GM19351 (cell line): Measurements from ENCODE around the gene ERC2.

Experiments used
- ATAC-seq: cut with Tn5 transposase; IDR thresholded peaks from one replicate; pipeline ENCODE4 v1.9.1; 2021; ENCODE audit warnings: mild to moderate bottlenecking, moderate library complexity; ENCODE audit not compliant: unreplicated experiment

The ERC2 gene

GRCh38 chr3:55775366-55776154, 692.7 kb downstream of the ERC2 start:
- ATAC-seq: no peak

- no peak for ATAC-seq
These were observed 693.4 kb downstream of the ERC2 start for GRCh38 chr3:55774856-55775255.

- no peak for ATAC-seq
These were observed 696.8 kb downstream of the ERC2 start for GRCh38 chr3:55771503-55771902.

- no peak for ATAC-seq
These were observed 698.2 kb downstream of the ERC2 start for GRCh38 chr3:55770077-55770476.

- ATAC-seq: no peak
These were observed 701.5 kb downstream of the ERC2 start for GRCh38 chr3:55766753-55767152.

- ATAC-seq: no peak
These were observed 702.2 kb downstream of the ERC2 start for GRCh38 chr3:55765906-55766701.

GRCh38 chr3:55765398-55765797, 702.9 kb downstream of the ERC2 start:
- ATAC-seq: no peak

GRCh38 chr3:55756976-55757375, 711.3 kb downstream of the ERC2 start:
- no peak for ATAC-seq

- ATAC-seq: no peak
These were observed 712.6 kb downstream of the ERC2 start for GRCh38 chr3:55755516-55756205.

GRCh38 chr3:55752911-55753310, 715.4 kb downstream of the ERC2 start:
- ATAC-seq: no peak

- no peak for ATAC-seq
These were observed 716.5 kb downstream of the ERC2 start for GRCh38 chr3:55751730-55752129.

GRCh38 chr3:55750525-55750924, 717.7 kb downstream of the ERC2 start:
- no peak for ATAC-seq

- ATAC-seq: no peak
These were observed 719.2 kb downstream of the ERC2 start for GRCh38 chr3:55749036-55749435.

- ATAC-seq: no peak
These were observed 721.4 kb downstream of the ERC2 start for GRCh38 chr3:55746808-55747413.

GRCh38 chr3:55742832-55743136, 725.5 kb downstream of the ERC2 start:
- no peak for ATAC-seq

GRCh38 chr3:55742022-55742831, 726.0 kb downstream of the ERC2 start:
- ATAC-seq: no peak

- no peak for ATAC-seq
These were observed 731.1 kb downstream of the ERC2 start for GRCh38 chr3:55737186-55737585.

- no peak for ATAC-seq
These were observed 732.3 kb downstream of the ERC2 start for GRCh38 chr3:55735976-55736375.

- ATAC-seq: no peak
These were observed 736.5 kb downstream of the ERC2 start for GRCh38 chr3:55731741-55732140.

GRCh38 chr3:55729546-55729945, 738.7 kb downstream of the ERC2 start:
- no peak for ATAC-seq
